ENCODE data around the gene IGF2BP3. TPM values are rescaled to one million over a fixed set of nuclear protein-coding genes. Genes with fewer than 3 reads are reported as not detected.

IGF2BP3 gene
- total RNA-seq, 1 donor from 2014 or later, result not detected

DNA sequence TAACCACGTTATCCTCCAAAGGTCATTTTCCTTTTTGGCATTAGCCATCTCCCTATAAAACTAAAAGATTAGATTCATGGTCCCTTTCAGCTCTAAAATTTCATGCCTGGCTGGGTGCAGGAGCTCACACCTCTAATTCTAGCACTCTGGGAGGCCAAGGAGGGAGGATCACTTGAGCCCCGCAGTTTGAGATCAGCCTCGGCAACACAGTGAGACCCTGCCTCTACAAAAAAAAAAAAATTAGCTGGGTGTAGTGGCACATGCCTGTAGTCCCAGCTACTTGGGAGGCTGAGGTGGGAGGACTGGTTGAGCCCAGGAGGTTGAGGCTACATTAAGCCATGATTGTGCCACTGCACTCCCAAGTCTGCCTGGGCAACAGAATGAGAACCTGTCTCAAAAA lies 114.1 kb downstream of the IGF2BP3 start:
- DNase-seq, result no peak
- ATAC-seq (ENCODE audit: poor library complexity), result no peak
- intact Hi-C loops (cut with DNase I), result no loop called here

DNA sequence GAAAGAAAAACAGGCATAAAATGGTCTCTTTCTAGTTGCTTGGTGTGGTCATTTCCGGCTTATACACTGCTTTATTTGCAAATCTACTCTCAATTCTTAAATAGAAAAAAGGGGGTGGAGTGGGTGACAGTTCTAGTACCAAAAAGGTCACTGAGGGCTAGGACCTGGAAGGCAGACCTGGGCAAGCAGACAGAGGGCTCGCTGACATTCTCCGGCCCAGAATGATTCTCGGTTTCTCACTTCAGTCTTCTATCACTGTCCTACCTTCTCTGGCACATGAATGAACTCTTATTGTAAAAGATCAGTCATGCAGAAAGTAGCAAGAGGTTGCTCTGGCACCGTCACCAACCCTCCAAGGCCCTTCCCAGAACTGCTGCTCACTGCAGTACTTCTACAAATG lies 117.1 kb downstream of the IGF2BP3 start:
- intact Hi-C loops (cut with DNase I), result no loop called here
- DNase-seq, result no peak
- no peak for ATAC-seq (ENCODE audit: poor library complexity)

DNA sequence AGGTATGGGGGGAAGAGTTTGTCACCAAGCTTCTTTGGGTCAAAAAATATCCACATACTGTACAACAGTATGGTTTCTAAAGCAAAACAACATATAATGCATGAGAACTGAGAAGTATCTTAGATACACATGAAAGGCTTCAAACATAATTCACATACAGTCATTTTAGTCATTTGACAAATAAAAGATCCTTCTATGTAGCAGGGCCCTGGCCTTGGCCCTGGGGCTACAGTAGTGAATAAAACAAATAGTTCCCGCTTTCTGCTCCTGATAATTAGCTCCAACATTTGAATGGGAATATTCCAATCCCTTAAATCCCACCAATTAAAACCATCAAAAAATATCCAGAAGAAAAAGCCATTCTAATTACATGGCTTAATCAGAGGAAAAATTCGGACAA lies 119.8 kb downstream of the IGF2BP3 start:
- intact Hi-C loops (cut with DNase I), result no loop called here
- DNase-seq (no peak), ATAC-seq (ENCODE audit: poor library complexity) (no peak)

DNA sequence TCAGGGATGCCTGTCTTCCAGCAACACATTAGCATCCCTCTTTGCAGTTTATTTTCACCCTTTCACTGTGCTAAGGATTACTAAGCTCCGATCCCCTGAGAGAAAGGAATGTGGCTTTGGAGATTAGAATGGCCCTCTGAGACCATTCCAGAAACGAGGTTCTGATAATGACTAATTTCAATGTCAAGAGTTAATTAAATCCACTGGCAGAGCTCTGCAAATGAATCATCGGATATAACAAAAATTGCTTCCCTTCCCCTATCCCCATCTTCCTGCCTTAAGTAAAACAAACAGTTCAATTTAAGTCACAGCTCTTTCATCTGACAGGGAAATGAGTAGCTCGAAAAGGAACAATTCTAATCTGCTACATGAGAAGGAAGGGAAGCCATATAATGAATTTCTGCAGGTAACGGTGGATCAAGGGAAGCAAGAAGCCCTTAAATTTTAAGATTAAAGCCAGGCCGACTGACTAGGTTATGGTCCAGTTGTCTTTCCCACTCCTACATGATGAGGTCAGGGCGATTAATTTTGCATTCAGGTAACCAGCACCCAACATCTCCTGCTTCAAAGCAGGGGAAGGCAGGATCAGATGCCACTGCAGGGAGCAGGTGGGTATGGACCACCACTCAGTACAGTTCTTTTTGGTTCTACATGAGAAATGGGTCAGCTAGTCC lies 120.7 kb downstream of the IGF2BP3 start:
- intact Hi-C loops (cut with DNase I), result no loop called here
- ATAC-seq (ENCODE audit: poor library complexity) (no peak), DNase-seq (no peak)

DNA sequence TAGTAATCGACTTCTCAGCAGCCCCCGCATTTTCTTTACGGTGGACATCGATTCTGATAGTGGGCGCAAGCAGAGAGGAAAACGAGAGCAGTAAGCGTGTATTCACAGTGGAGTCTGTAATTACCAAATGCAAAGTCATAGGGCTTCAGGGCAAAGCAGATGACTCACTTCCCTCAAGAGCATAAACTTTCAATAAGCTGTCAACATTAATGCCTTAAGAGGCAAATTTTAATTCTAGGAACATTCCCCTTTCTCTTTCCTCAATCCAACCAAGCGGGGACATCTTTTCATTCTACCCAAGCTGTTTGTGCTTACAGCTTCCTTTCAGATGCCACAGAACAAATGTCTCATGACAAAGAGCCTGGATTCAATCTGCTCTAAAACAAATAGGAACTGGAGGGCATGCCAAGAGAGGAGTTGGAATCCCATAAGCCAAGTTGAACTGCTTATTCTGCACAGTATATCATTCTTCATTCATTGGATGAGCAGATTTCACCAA lies 122.6 kb downstream of the IGF2BP3 start:
- intact Hi-C loops (cut with DNase I), result no loop called here
- ATAC-seq (ENCODE audit: poor library complexity) (no peak), DNase-seq (no peak)

DNA sequence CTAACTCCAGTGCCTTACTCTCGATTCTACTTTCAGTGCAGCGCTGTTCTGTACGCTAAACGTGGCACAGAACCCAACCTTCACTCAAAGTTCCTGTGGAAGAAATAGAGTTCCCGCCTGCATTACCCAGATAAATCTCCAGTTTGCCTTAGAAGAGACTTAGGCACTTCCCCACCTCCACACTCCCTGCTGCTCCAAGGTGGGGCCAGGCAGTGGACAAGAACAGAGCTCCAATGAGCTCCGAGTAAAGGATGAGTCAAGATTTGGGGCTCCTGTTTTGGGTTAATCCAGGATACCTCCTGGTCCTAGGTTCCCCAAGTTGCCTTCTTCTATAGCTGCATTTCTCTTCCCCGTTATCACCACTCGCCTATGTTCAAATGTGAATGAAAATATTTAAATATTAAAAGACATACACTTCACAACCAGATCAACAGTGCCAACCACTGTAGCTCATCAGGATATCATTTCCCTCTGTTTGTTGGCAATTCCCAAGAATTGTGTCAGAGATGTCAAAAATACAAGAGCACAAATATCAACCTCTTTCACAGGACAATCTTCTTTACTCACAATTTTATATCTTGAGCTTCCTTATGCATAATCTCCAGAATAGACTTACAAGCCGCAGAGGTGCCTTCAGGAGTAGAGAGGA lies 123.1 kb downstream of the IGF2BP3 start:
- intact Hi-C loops (cut with DNase I), result no loop called here

DNA sequence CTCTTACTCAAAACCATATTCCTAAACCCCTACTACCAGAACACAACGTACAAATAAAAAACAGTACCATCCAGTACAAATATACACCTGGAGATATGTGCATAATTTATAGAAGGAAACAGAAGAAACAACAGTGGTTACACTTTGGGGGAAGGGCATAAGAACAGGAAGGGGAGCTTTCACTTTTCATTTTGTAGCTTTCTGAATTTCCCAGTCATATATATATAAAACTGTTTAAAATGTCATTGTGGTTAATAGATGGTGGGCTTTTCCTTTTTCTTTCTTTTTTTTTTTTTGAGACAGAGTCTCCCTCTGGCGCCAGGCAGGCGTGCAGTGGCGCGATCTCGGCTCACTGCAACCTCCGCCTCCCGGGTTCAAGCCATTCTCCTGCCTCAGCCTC lies 124.0 kb downstream of the IGF2BP3 start:
- intact Hi-C loops (cut with DNase I), result no loop called here

More for the DNA sequence above, 123.1 kb downstream of the IGF2BP3 start:
- DNase-seq (no peak), ATAC-seq (ENCODE audit: poor library complexity) (no peak)

DNA sequence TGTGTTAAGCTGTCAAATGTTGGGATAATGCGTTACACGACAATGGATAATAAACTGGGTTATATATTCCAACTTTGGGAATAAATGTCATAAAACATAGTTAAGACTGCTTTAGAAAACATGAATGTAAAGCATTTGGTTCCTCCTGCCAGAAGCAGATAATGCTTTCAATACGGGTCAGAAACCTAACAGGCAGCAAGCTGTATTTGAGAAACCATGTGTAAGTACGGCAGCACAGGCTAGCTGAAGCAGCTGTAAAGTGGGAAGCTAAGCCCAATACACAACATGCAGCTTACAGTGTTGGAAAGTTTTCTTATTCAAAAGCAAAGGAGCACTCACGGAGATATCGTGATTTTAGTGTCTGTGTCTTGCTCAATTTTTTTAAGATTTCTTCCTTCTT lies 124.7 kb downstream of the IGF2BP3 start:
- DNase-seq (no peak), ATAC-seq (ENCODE audit: poor library complexity) (no peak)
- intact Hi-C loops (cut with DNase I), result no loop called here

More for the DNA sequence above, 124.0 kb downstream of the IGF2BP3 start:
- no peak for ATAC-seq (ENCODE audit: poor library complexity)
- DNase-seq, result no peak

DNA sequence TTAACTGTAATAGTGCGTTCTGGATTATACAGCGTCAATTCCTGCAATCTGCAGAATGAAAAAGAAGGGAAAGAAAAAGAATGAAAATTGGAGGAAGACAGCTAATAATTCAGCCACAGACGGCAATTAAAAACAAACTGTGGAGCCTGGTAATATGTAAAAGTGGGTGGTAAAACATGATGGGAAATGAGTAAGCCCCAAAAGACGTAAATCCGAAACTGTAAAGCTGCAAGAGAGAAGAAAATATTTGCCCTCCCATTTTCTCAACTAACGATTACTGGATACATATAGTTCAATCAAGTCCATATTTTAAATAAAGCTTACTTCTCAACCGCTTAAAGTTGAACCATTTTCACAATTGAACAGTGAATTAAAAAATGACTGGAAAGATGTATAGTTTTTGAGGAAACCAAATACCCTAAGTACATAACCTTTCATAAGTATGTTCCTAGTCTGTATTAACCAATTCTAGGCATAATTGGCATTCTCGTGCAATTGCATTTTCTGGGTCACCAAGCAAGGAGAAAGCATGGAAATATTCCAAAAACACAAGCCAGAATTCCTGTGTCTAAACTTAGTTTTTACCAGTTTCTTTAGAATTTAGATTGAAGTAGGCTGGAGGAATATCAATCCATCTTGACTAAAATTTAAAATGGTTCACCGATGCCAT lies 126.3 kb downstream of the IGF2BP3 start:
- no peak for ATAC-seq (ENCODE audit: poor library complexity)
- DNase-seq, result no peak
- intact Hi-C loops (cut with DNase I), result no loop called here

DNA sequence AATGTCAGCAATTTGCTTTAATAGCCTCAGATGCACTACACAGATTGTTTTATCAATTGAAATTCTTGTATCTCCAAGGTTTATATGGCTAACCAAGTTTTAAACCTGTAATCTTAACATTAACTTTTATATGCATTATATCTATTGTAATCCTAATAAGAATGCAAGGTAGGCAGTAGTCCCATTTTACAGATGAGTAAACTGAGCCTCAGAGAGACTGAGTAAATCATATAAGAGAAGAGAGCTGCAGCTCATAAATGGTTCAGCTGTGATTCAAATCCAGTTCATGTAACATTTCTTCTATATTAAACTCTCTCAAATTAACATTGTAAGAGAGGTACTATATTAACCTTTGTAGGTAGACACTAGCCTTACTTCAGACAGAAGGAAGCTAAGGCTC lies 127.2 kb downstream of the IGF2BP3 start:
- intact Hi-C loops (cut with DNase I), result no loop called here
- DNase-seq (no peak), ATAC-seq (ENCODE audit: poor library complexity) (no peak)

DNA sequence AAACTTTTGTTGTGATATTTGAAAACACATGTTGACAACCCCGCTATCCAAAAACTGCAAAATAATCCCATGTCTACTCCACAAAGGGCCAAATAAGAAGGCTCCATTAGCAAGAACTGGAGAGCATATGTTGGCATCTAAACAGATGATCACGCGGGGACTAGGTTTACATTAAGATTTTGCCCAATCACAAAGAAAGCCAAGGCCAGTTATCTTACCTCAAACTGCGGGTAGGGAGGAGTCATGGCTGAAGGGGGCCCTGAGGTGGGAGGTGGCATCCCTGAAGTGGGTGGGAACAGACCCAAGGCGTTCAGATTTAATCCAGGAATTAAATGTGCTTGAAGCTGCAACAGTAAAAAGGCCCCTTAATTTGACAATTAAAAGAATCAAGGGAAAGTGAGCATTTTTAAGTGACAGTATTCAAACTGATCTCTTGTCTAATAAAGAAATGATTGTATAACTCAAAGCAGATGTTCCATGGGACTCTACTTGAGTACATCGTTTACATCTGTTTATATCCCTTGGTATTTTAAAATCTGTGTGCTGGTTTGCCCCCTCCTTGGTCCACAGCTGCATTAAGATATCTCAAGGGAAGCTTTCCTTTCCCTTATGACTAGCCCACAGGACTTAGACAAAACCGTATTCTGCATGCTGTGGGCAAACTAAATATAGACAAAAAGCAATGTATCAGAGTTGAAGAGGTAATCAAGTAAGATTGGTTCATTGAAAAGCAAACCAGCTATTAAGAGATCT lies 128.3 kb downstream of the IGF2BP3 start:
- no peak for ATAC-seq (ENCODE audit: poor library complexity)
- no peak for DNase-seq
- intact Hi-C loops (cut with DNase I), result no loop called here

DNA sequence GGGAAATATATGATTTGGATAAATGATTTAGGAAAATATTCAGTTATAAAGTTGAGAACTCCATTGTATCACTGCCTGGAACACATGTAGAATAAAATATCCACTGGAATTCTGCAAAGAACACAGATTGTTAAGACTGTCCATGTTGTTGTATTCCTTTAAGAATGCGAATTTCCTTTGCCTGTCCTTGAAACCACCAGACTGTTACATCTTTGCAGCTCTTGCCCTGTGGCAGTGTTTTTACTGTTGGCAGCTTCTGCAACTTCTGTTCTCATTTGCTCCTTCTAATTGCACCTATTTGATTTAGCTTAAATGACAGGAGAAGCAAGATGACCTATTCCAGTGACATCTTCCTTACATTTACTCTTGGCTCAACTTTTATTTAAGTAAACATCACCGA lies 131.4 kb downstream of the IGF2BP3 start:
- intact Hi-C loops (cut with DNase I), result no loop called here
- DNase-seq, result no peak
- no peak for ATAC-seq (ENCODE audit: poor library complexity)

DNA sequence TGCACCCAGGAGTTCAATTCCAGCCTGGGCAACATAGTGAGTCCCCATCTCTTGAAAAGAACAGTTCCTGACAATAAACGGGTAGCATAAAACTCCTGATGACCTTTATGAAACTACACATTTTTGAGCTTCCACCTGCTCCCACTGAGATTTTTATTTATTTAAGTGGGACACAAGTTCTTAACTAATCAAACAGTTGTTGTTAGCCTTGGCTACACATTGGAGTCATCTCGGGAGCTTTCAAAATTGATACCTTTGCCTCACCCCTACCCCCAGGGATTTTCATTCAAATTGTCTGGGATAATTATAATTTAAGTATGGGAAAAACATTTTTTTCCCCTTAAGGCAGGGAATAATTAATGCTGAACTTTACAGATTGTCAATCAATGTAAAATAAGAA lies 131.9 kb downstream of the IGF2BP3 start:
- ATAC-seq (ENCODE audit: poor library complexity), result no peak

DNA sequence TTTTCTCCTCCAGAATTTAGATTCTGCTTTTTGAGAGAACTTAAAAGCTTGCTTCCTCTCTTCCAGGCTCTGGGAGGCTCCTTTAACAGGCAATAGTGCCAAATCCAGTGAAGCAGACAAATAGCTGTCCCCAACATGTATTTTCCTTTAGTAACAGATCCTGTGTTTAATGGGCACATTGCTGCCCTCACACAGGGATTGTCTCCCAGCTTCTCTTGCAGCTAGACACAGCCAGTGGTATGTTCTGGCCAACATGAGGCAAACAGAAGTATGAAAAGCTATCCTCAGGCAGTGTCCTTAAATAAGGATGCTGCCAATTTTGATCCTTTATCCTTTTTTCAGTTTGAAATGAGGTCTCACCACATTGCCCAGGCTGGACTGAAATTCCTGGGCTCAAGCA lies 132.9 kb downstream of the IGF2BP3 start:
- DNase-seq (no peak), ATAC-seq (ENCODE audit: poor library complexity) (no peak)
- intact Hi-C loops (cut with DNase I), result no loop called here

More for the DNA sequence above, 131.9 kb downstream of the IGF2BP3 start:
- intact Hi-C loops (cut with DNase I), result no loop called here
- no peak for DNase-seq

DNA sequence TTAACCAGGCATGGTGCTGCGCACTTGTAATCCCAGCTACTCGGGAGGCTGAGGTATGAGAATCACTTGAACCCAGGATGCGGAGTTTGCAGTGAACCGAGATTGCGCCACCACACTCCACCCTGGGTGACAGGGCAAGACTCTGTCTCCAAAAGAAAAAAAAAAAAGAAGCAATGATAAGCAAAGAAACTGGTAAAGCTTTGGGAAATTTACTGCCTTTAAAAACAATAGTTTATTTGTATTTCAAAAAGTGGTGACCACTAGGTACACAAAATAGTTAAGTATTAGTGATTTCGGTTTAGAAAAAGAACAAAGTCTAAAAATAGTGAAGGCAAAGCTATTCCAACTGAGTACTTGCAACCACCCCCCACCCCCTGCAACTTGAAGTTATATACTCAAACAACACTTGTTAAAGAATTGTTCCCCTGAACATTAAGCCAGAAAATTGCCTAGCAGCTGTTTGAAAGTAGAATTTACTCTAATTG lies 133.4 kb downstream of the IGF2BP3 start:
- intact Hi-C loops (cut with DNase I), result no loop called here
- DNase-seq, result no peak
- no peak for ATAC-seq (ENCODE audit: poor library complexity)

DNA sequence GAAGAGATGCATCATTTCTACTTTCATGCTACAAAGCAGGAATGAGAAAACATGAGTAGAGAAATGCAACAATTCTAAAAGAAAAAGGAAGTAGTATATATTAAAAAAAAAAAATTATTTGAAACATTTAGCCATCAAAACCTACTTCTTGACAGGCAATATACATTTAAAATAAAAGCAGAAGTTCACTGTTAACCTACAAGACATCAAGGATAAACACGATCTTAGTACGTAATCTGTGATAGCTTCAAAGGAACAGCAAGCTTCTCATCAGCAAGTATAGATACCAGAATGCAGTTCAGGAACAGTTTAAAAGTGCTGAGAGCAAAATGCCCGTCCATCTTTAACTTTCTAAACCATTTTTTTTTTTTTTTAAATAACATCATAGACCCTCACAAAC lies 134.2 kb downstream of the IGF2BP3 start:
- ATAC-seq (ENCODE audit: poor library complexity), result no peak
- intact Hi-C loops (cut with DNase I), result no loop called here
- DNase-seq, result no peak

DNA sequence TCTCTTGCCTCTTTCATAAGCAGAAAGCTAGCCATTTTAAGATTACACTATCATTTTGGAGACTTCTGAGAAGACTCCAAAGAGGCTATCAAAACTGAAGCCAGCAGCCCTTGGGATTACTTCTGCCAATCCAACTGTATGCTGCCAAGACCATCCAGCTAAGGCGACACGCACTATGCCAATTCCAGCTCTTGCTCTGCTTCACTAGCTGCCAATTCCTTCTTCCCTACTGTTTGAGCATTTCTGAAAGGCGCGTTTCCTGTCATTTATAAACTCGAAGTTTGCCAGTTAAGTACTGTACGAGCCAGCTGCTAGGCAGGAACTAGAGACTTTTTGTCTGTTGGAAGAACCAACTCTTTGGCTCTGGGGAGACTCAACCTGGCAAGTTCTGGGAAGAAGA lies 134.7 kb downstream of the IGF2BP3 start:
- intact Hi-C loops (cut with DNase I), result no loop called here
- ATAC-seq (ENCODE audit: poor library complexity), result no peak
- no peak for DNase-seq

DNA sequence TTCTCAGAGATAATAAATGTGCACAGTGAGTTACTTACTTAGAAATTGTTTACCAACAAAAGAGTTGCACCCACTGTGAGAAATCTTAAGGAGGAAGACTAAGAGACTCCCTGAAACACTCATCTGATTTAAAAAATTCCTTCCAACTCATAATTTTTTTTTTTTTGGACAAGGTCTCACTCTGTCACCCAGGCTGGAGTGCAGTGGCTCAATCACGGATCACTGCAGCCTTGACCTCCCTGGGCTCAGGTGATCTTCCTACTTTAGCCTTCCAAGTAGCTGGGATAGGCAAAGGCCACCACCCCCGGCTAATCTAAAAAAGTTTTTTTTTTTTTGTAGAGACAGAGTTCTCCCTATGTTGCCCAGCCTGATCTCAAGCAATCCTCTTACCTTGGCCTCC lies 135.2 kb downstream of the IGF2BP3 start:
- ATAC-seq (ENCODE audit: poor library complexity), result no peak
- no peak for DNase-seq
- intact Hi-C loops (cut with DNase I), result no loop called here

DNA sequence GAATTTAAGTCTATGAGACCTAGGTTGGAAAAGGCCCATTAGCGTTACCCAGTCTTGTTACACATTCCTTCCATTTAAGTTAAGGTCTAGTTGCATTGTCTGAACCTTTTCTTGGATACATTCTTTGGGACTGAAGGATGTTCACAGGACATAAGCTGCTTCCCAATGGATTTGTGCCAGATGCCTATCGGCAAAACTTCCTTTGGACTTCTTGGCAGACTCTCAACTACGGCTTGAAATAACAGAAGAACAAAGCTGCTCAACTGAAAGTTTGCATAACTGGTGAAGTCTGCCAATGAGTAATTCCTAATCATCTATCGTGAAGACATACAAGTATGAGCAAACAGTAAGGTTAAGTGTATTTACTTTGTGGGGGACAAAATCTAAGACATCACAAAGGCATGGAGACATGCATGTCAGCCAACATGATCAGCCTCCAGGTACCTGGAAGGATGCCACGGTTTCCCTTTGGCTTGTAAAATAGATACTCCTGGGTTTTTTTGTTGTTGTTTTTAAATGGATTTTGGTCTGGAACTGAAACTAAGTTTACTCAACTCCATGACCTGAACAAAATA lies 135.7 kb downstream of the IGF2BP3 start:
- intact Hi-C loops (cut with DNase I), result no loop called here
- peak; percentile 53 for ATAC-seq (ENCODE audit: poor library complexity)
- no peak for DNase-seq

Data from Right ventricle myocardium superior (tissue), 1 donor.